ENCODE data around the gene ITGB1BP1.
A peak's percentile ranks its signal among the peaks of the same experiment; 100 is the strongest.

The ITGB1BP1 gene, protein sequence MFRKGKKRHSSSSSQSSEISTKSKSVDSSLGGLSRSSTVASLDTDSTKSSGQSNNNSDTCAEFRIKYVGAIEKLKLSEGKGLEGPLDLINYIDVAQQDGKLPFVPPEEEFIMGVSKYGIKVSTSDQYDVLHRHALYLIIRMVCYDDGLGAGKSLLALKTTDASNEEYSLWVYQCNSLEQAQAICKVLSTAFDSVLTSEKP

DNA sequence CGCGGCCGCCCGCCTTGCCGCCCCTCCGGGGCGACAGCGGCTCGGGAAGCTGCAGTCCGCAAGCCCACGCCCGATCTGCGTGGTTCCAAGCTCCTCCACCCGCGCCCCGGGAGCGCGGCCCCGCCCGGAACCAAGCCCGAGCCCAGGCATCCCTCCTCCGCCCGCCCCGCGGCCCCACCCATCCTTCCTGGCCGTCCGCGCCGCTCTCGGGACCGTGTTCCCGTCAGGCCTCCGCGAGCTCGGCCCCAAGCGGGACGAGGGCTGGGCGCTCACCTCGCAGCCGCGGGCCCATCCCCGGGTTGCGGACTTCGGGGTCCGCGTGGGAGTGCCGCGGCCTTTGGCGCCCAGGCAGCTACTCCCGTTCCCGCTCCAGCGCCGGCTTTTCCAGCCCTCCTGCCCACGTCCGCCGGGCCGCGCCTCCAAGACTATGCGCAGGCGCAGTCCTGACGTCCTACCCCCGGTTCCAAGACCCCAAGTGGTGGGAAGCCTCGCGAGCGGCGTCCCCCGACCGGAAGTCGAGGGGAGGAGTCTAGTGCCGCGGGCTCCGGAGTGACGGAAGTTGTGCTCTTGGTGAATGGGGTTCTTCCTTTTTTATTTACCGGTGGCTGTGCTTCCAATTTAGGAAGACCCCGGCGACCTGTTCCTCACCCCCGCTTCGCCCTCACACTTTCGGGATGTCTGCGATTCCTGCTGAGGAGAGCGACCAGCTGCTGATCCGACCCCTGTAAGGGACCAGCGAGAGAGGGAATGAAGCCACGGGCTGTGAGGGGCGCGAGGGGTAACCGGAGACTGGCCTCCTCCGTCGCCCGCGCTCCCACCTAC lies at the start of gene ITGB1BP1, which contains the start of gene CPSF3:
ITGB1BP1 (minus strand) TSS at position 429 of the 822 bp plus-strand sequence. CDS start 4,831 bp downstream, outside the sequence.
CPSF3 (plus strand) TSS at position 555 of the 822 bp plus-strand sequence; CDS start at position 675, 120 bp downstream.
- DNase-seq = peak; percentile 98

DNA sequence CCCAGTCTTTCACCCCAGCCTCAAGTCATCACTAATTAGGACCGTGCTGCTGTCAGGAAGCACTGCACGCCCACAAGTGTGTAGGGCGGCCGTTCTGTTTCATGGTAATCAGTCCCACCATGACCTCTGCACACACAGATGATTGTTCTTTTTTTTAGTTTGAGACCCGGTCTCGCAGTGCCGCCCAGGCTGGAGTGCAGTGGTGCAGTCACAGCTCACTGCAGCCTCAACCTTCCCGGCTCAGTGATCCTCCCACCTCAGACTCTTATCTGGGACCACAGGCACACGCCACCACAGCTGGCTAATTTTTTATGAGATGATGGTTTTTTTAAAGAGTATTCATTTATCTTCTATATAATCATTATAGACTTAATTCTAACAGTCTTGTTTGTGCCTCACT lies 49.2 kb upstream of the ITGB1BP1 start:
- no peak for DNase-seq

DNA sequence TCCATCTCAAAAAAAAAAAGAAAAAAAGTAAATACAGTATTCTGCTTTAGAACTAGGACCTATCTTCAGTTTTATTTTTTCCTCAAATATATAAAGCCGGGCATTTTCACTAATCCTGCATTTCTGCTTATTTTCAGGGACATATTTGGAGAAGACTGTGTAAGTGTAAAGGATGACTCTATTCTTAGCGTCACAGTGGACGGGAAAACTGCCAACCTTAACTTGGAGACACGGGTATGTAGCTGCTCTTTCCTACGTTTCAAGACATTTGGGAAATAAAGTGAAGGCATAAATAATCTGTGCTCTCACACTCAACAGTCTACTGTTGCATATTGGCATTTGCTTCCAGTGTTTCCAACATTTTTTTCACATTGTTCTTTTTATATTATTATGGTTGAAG lies 47.9 kb upstream of the ITGB1BP1 start:
- DNase-seq = no peak

DNA sequence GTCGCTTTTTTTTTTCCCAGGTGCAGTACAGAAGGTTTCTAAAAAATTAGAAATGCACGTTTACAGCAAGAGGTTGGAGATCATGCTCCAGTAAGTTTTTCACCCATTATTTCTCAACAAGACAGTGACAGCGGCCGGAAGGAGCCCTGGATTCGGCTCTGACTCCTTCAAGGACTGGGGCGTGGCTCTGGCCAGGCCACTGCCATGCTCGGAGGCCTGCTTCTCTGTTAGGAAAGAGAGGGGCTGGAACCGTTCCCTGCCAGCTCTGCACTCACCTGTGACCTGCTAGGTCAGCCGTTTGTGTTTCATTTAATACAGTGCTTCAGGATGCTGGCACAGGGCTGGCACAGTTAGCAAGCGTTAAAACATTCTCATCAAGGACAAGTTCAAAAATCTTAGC lies 44.4 kb upstream of the ITGB1BP1 start:
- DNase-seq = no peak

DNA sequence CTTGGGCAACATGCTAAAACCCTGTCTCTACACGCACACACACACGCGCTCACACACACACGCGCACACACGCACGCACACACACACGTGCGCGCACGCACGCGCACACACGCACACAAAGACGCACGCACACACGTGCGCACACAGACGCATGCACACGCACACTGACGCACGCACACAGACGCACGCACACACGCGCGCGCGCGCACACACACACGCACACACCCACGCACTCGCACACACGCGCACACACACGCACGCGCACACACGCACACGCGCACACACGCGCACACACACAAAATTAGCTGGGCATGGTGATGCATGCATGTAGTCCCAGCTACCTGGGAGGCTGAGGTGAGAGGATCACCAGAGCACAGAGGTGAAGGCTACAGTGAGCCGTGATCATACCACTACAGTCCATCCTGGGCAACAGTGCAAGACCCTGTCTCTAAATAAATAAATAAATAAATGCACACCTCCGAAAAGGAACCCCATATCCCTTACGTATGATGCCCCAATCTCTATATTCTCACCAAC lies 42.9 kb upstream of the ITGB1BP1 start:
- no peak for DNase-seq

DNA sequence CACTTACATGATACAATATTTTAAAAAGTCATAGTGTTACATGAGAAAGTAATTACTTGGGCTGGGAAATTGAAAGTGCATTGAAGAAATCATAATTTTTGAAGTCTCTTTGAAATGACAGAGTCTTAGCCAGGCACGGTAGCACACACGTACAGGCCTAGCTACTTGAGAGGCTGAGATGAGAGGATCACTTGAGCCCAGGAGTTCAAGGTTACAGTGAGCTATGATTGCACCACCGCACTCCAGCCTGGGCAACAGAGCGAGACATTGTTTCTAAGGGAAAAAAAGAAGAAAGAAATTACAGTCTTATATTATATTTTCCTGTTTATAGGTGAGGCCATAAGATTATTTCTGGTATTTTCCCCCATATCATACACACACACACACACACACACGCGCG lies 41.8 kb upstream of the ITGB1BP1 start:
- DNase-seq = no peak

DNA sequence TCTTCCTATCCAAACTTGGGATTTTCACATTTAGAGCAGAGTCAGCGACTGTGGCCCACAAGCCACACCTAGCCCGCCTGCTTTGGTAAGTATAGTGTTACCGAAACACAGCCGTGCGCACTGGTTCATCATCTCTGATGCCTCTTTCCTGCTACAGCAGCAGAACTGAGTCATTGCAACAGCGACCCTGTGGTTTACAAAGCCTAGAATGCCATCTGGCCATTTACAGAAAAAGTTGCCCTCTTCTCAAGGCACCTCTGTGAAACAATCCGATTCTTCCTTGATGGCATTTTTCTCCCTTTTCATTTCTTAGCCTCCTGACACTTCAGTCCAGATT lies 40.3 kb upstream of the ITGB1BP1 start:
- no peak for DNase-seq

DNA sequence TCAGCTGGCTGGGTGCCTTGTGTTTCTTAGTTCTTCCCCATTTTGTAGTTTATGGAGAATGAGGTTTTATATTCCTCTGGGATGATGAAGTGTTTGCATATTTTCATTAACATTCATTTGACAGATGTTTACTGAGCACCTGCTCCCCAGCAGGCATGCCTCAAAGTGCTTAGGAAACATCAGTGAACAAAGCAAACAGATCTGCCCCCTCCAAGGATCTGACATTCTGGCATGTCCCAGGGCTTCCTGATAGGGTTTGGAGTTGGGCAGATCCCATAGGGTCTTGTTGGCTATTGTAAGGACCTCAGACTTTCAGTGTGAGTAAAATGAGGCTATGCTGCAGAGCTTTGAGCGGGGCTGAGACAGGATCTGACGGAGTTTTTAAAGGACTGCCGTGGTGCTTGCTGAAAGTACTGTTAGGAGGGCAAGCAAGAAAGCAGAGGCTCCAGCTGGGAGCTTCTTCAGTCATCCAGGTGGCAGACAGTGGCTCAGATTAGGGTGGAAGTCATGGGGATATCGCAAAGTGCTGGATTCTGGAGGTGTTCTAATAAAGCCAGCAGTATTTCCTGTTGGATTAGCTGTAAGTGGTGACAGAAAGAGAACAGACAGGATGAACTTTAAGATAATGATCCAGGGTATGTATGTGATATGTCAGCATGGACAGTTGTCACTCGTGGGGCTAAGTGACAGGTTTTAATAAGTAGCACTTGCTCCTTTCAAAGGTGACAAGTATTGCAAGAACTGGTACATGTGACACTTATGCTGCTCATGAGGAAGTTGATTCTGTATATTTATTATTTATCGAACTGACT lies 39.8 kb upstream of the ITGB1BP1 start:
- no peak for DNase-seq

DNA sequence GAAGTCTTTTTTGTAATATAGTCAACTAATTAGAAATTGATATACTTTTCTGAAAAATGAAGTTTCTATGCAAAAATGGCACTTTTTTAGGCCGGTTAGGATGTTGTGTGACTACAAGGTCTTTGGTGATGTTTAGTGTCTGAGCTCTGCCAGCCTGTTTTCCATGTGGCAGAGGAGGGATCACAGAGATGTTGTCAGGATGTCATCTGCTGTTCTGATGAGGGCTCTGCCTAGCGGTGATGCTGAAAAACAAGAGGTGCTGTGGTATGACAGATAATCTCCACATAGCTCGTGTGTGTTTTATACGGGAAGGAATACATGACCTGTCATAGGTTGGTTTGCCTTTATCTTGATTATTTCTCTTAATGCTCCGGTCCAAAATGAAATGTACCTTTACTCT lies 39.0 kb upstream of the ITGB1BP1 start:
- DNase-seq = no peak

DNA sequence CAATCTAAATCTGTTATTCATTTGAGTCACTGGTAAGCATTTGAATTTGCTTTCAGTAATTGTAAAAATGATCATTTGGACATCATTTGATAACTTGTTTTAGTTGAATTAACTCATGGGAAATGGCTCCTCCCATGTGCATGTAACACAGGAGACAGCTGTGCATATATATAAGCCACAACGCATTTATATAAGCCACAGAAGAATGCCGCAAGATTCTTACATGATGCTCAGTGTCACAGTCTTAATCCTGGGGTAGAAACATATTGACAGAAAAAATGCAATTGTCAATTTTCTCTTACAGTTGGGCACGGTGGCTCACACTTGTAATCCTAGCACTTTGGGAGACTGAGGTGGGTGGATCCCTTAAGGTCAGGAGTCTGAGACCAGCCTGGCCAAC lies 37.8 kb upstream of the ITGB1BP1 start:
- DNase-seq = no peak

DNA sequence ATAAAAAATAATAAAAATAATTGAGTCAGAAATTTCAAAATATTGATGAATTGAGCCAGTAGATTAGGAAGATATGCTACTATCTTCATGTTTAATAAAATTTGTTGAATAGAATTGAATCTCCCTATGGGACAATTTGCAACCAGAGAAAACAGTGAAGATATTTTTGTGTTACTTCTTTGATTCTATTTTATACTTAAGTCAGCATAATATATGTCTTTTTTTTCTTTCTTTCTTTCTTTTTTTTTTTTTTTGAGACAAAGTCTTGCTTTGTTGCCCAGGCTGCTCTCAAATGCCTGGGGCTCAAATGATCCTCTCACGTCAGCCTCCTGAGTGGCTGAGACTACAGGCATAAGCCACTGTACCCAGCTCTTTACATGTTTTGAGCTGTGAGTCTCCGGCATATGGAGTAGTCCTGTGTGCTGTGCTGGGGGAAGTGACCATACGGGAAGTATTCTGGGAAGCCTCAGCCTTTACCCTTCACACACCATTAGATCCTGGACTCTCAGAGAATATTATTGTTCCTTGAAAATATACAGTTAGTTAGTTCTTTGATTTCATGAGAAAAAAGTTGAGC lies 37.2 kb upstream of the ITGB1BP1 start:
- no peak for DNase-seq

DNA sequence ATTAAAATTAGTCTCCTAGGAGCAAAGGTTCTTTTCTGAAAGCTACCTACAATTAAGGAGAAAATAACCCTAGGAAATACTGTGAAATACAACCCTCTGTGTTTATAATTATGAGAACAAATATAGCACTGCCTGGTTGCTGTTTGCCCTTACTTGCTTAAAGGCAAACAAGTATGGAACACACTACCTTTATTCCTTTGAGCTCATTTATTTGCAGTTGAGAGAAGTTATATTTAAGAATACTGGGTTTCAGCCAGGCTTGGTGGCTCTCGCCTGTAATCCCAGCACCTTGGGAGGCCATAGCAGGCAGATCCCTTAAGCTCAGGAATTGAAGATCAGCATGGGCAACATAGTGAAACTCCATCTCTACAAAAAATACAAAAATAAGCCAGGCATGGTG lies 27.9 kb upstream of the ITGB1BP1 start:
- DNase-seq = no peak

DNA sequence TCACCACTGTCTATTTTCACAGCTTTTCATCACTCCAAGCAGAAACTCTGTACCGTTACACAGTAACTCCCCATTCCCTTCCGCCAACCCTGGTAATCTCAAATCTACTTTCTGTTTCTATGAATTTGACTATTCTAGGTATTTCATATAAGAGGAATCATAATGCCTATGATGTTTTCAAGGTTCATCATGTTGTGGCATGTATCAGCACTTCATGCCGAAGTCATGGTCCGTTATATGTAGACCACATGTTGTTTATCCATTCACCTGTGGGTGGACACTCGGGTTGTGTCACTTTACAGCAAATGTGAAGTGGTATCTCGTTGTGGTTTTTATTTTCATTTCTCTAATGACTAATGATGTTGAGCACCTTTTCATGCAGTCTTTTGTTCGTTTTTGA lies 21.8 kb upstream of the ITGB1BP1 start:
- DNase-seq = no peak

DNA sequence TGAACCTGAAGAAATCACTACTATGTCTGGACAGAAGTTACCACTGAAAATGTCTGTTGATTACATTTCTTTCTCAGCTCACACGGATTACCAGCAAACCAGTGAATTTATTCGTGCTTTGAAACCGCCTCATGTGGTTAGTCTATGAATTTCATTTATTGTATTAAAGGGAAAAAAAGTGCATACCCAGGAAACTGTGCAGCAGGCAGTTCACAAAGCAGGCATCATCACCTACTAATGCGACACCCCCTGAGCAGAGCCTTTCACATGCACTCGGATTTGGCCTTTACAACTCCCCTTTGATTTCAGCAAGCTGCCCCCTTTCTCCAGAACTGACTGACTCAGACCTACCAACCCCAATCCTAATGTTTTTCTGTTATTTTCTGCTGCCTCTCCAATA lies 20.2 kb upstream of the ITGB1BP1 start:
- DNase-seq = no peak

DNA sequence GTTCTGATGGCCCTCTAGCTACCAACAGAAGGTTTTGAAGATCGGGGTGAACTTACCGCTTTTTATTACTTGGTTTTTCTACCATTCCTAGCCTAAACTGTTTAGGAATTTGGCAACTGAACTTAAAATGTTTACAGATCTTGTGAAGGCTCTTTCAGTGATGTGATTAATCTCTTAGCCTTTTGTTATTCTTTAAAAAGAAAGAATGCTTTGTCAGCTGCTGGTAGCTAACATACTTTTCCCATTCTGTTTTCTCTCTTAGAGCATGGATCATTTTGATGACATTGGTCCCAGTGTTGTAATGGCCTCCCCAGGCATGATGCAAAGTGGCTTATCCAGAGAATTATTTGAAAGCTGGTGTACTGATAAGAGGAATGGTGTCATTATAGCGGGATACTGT lies 18.2 kb upstream of the ITGB1BP1 start:
- DNase-seq = no peak

DNA sequence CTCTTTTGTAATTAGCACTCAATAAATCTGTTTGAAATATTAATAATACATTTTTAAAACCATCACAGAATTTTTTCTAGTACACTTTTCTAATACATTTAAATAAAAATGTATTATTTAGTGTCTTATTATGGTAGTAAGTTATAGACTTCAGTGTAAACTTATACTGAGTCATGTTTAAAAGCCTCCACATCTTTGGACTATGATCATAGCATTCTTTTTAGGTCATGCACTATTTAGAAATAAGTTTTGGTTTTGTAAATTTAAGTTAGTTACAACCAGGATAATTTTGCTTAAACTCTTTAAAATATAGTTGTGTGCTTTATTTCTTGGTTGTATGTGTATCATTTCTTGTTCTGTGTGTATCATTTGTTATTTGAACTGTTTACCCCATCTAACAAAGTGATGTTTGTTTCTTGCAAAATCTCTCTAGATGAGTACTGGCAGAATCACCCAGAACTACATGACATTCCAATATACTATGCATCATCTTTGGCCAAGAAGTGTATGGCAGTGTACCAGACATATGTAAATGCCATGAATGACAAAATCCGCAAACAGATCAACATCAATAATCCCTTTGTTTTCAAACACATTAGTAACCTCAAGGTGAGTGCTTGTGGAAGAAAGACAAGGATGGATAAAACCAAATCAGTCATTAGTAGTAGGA lies 16.9 kb upstream of the ITGB1BP1 start:
- DNase-seq = no peak

DNA sequence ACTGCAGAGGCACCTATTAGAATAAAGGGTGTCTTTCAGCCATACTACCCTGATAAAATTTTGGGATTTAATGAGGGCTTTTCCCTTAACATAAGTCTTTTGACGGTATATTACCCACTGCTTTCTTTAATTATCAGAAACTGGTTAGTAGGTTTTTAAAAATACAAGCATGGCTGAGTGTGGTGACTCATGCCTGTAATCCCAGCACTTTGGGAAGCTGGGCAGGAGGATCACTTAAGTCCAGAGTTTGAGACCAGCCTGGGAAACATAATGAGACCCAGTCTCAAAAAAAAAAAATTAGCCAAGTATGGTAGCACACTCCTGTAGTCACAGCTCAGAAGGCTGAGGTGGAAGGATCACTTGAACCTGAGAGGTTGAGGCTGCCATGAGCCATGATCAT lies 16.2 kb upstream of the ITGB1BP1 start:
- DNase-seq = no peak

DNA sequence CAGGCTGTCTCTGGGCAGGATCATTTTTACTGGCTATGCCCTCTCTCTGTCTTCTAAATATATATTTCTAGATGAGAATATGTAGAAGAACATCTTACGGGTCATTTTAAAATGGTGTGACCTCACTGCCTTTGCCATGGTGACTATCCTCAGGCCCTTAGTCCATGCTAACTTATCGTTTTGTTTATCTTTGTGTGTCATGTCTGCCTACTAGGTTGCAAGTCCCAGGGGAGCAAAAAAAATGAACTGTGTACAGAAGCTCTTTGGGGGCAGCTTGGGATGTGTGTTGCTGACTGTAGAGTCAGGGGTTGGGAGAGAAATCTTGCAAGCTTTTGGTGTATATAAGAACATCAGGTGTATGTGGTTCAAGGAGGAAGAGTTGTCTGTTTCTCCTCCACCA lies 11.2 kb upstream of the ITGB1BP1 start:
- DNase-seq = no peak

DNA sequence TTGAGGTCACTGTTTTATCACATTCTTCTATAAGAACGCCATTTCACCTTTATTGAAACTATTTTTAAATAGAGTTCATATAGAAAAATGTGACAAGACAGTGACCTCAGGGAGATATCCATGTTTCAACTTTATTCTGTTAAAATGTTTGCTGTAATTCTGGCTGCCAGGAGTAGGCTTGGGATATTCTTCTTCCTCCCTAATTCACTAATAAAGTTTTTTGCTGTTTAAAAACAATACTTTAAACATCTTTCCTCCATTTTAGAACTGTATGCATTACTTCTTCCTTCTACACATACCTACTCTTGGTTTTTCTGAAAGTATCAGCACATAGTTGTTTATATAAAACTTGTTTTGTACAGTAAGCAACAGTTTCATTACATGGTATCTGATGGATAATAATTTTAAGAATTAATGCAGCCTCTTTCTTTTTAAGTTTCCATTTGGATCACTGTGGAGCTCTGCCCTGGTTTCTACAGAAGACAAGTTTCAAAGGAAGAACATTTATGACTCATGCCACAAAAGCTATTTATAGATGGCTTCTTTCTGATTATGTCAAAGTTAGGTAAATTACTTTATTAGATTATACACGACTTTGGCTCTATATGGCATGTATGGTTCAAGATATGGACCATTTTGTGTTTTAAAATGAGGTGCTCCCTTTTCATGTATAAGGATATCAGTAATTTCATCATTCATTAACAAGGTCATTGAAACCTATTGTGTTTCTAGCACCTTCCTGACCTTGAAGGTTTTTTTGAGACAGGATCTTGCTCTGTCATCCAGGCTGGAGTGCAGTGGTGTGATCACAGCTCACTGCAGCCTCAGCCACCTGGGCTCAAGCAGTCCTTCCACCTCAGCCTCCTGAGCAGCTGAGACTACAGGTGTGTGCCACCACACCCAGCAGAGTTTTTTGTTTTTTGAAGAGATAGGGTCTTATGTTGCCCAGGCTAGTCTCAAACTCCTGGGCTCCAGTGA lies 7.3 kb upstream of the ITGB1BP1 start:
- DNase-seq = no peak

DNA sequence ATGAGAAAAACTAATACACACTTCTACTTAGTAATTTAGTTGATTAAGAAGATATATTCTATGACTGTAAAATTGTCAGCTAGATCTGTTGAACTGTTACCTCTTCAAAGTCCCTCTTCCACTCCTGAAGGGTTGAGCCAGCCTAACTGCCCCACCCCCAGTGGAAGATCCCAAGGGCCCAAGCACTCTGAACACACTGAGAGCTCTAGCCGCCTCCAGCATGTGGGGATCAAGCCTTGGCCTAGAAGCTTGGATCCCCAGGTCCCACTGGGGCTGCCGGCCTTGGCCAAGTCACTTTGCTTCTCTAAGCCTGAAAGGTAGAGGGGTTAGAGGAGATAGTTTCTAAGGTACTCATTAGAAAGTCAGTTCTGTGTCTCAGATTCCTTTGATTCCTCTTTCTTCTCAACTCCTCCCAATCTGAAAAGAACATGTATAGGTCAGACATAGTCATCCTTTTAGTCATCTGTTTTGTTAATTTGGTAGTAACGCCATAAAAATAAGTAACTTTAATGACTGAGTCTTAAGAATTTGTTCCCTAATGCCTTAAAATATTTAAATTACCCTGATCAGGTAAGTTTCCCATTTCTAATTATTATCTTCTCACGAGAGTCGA lies 5.7 kb upstream of the ITGB1BP1 start:
- no peak for DNase-seq
